Lung (tissue), 12 donors: ENCODE measurements around the gene MUC4. TPM values are rescaled to one million over a fixed set of nuclear protein-coding genes. Genes with fewer than 3 reads are reported as not detected.

Experiments
- ATAC-seq: fragments of 200-7000 bp; cut with Tn5 transposase; one replicate; pipeline ENCODE4 v1.9.1; 2020; ENCODE audit warnings: moderate number of reproducible peaks; ENCODE audit not compliant: insufficient read depth, low FRiP score
- DNase-seq, 3 donors: peaks; one replicate each; pipeline ENCODE4 v3.0.0-alpha.2; 2013 to 2017
- H3K27ac ChIP-seq, 2 donors: one replicate each; pipeline ENCODE4 v1.5.1; 2013; ENCODE audit warnings: mild to moderate bottlenecking in 2 of 2, moderate library complexity in 2 of 2, control low read depth in 1 of 2, inconsistent platforms in 1 of 2, low read depth in 1 of 2, low read length in 1 of 2
- H3K27me3 ChIP-seq, 3 donors: one replicate each; pipeline ENCODE4 v1.5.1; 2013; ENCODE audit warnings: low read length in 2 of 3; ENCODE audit not compliant: control insufficient read depth in 3 of 3, insufficient read depth in 3 of 3
- H3K36me3 ChIP-seq, 4 donors: one replicate each; pipeline ENCODE4 v1.5.1; 2013; ENCODE audit warnings: low read length in 4 of 4, mild to moderate bottlenecking in 1 of 4, moderate library complexity in 1 of 4; ENCODE audit not compliant: control insufficient read depth in 4 of 4, insufficient read depth in 4 of 4
- H3K4me1 ChIP-seq, 5 donors: one replicate each; pipeline ENCODE4 v1.5.1; 2013; ENCODE audit warnings: low read length in 5 of 5, mild to moderate bottlenecking in 2 of 5, moderate library complexity in 1 of 5; ENCODE audit not compliant: control insufficient read depth in 5 of 5, insufficient read depth in 5 of 5
- H3K4me3 ChIP-seq: one replicate; pipeline ENCODE4 v1.5.1; 2013; ENCODE audit warnings: mild to moderate bottlenecking, control low read depth, moderate library complexity
- H3K9ac ChIP-seq, 2 donors: one replicate each; pipeline ENCODE4 v1.5.1; 2013; ENCODE audit warnings: low read length in 2 of 2, control low read depth in 1 of 2; ENCODE audit not compliant: insufficient read depth in 1 of 2
- H3K9me3 ChIP-seq, 4 donors: one replicate each; pipeline ENCODE4 v1.5.1; 2013; ENCODE audit warnings: low read length in 3 of 4, mild to moderate bottlenecking in 1 of 4, moderate library complexity in 1 of 4; ENCODE audit not compliant: control insufficient read depth in 4 of 4, insufficient read depth in 3 of 4
- CTCF ChIP-seq: IDR thresholded peaks from 2 replicates; pipeline ENCODE4 v1.5.1; 2012; ENCODE audit warnings: mild to moderate bottlenecking; ENCODE audit errors: control extremely low read depth, extremely low read depth
- WGBS, 2 donors: extraction: QIAGEN DNeasy Blood & Tissue Kit; methylation state at CpG; one replicate each; pipeline ENCODE4 v1.1.7; 2013; 5-methylcytosine and 5-hydroxymethylcytosine counted together
- polyA plus RNA-seq, 2 donors: library from polyadenylated mRNA; stranded (reverse); fragments of 200-250 nt; gene quantifications; one replicate each; pipeline ENCODE4 v1.2.1, GENCODE V29; 2013
- total RNA-seq, 2 donors: library from RNA; depleted of rRNA in 1 of 2; stranded (reverse); fragments of >200 nt in 1 of 2; gene quantifications; one replicate each; pipeline ENCODE4 v1.2.1, GENCODE V29; 2014 to 2021
- donor health status: control.
- donor health status: control.
- donor health status: Bipolar disorder and iron deficiency.
- donor health status: healthy.
- donor health status: DM: yes; HTN: yes; CAD: no.

The MUC4 gene
- total and polyA plus RNA-seq, 4 donors = 10.0 to 56.0 (median 21.9) TPM

GRCh38 chr3:195823280-195823679, 11.6 kb upstream of the MUC4 start:
- no peak for TF ChIP-seq CTCF
- peak; percentile 54 to 76 (median 73) for DNase-seq
- H3K9ac ChIP-seq = peak overlapping the region in 1 of 2 donors; percentile 28

GRCh38 chr3:195822131-195822696, 10.5 kb upstream of the MUC4 start:
- Histone ChIP-seq H3K9me3 (no peaks in the 10 kb centered on the region), H3K9ac (no peak overlapping the region), H3K4me3 (no peak overlapping the region), H3K36me3 (no peaks in the 10 kb centered on the region), H3K27me3 (peaks cover 0 to 9% (median 0%) of the 10 kb centered on the region in 3 donors), H3K27ac (peak overlapping the region in 1 of 2 donors; percentile 18), H3K4me1 (peaks cover 0 to 10% (median 0%) of the 10 kb centered on the region in 5 donors)
- DNase-seq (no peak), ATAC-seq (no peak)
- WGBS, 2 donors = 87 to 90% methylated on average over 16 of the region's 16 CpGs
- TF ChIP-seq CTCF = no peak

More at GRCh38 chr3:195823280-195823679, 11.6 kb upstream of the MUC4 start:
- H3K27ac ChIP-seq = no peak overlapping the region
- 29 to 45% methylated on average over 10 of the region's 10 CpGs for WGBS, 2 donors
- H3K36me3 ChIP-seq = no peaks in the 10 kb centered on the region
- H3K27me3 ChIP-seq = peaks cover 0 to 9% (median 0%) of the 10 kb centered on the region in 3 donors
- H3K4me1 ChIP-seq = peaks cover 0 to 10% (median 0%) of the 10 kb centered on the region in 5 donors
- no peak overlapping the region for H3K4me3 ChIP-seq
- H3K9me3 ChIP-seq = no peaks in the 10 kb centered on the region
- peak; percentile 25 for ATAC-seq

- H3K9me3 ChIP-seq = no peaks in the 10 kb centered on the region
- H3K36me3 ChIP-seq = no peaks in the 10 kb centered on the region
- 75 to 83% methylated on average over 21 of the region's 21 CpGs for WGBS, 2 donors
- H3K9ac ChIP-seq = no peak overlapping the region
- peak overlapping the region in 1 of 2 donors; percentile 71 for H3K27ac ChIP-seq
- TF ChIP-seq CTCF = no peak
- peaks cover 0 to 9% (median 0%) of the 10 kb centered on the region in 3 donors for H3K27me3 ChIP-seq
- DNase-seq (no peak), ATAC-seq (no peak)
- H3K4me3 ChIP-seq = no peak overlapping the region
- H3K4me1 ChIP-seq = peaks cover 0 to 10% (median 0%) of the 10 kb centered on the region in 5 donors
These were observed 9.8 kb upstream of the MUC4 start for GRCh38 chr3:195821403-195822130.
